Islet of Langerhans (tissue), 1 donor: Measurements from ENCODE around the gene TIMM23.
"Not testable (repeated sequence)": the region's sequence is repeated elsewhere in the genome, so short reads cannot be mapped to it uniquely, and the experiment has no call there.

ENCODE experiments used
- FAIRE-seq: peaks from one replicate; lab custom pipeline; 2011; peaks lifted over from hg19 to GRCh38; lab: Jason Lieb, UNC

The TIMM23 gene

DNA sequence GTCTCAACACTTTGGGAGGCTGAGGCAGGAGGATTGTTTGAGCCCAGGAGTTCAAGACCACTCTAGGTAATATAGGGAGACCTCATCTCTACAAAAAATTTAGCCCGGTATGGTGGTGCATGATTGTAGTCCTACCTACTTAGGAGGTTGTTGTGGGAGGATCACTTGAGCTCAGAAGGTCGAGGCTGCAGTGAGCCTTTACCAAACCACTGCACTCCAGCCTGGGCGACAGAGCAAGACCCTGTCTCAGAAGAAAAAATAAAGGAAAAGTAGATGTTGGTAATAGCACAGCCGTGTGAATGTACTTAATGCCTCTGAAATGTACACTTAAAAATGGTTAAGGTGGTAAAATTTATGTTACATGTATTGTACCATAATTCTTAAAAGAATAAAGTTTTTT lies 25.3 kb downstream of the TIMM23 start:
- FAIRE-seq: no peak

DNA sequence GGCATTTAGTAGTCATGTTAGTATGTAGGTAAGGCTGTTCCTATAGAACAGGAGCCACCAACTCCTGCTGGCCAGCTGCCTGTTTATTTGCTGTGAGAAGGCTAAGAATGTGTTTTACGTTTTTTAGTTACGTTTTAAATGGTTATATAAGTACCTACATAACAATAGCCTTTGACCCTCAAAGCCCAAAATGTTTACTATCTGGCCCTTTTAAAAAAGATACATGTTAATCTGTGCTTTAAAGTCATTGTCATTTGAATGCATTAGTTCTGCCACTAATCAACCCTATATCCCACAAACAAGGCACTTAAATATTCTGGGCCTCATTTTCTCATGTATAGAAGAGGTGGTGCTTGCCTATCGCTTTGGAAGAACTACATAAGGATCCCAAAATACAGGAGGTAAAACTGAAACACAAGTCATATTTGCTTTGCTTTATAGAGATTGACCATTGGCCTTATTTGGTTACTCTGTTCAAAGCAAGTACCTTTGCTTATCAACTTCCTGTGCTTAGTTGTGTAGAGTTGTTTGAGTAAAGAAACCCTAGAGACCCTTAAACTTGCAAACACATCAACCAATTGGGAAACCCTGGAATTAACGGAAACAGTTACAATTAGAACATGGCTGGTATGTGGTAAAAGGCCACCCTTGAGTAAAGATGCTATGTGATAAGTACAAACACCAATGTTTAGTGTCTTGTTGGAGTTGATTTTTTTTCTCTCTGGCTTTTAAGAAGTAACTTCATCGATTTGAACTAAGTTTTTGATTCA lies 25.9 kb downstream of the TIMM23 start:
- no peak for FAIRE-seq

DNA sequence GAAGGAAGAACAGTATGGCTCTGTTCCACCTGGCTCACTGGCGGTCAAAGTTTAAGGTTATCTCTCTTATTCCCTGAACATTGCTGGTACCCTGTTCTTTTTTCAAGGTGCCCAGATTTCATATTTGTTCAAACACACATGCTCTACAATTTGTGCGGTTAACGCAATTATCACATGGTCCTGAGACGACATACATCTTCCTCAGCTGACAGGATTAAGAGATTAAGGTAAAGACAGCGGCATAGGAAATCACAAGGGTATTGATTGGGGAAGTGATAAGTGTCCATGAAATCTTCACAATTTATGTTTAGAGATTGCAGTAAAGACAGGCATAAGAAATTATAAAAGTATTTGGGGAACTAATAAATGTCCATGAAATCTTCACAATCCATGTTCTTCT lies 27.7 kb downstream of the TIMM23 start:
- FAIRE-seq: not testable (repeated sequence)

DNA sequence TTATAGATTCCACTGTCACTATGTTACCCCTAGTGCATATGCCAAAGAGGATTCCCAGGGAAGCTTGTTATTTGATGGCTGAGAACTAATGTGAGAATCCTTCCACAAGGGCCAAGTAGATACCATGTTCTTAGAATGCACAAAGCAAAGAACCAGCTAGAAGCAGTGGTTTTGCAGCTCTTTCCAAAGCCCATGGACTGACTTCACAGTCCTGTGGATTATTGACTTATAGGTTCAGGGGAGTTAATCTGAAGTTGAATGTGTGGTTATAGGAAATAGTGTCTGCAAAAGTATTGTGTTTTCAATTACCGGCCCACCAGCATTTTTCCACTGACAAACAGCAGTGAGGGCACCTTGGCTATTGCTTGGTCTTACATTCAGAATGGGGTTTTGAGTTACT lies 28.2 kb downstream of the TIMM23 start:
- FAIRE-seq: no peak

DNA sequence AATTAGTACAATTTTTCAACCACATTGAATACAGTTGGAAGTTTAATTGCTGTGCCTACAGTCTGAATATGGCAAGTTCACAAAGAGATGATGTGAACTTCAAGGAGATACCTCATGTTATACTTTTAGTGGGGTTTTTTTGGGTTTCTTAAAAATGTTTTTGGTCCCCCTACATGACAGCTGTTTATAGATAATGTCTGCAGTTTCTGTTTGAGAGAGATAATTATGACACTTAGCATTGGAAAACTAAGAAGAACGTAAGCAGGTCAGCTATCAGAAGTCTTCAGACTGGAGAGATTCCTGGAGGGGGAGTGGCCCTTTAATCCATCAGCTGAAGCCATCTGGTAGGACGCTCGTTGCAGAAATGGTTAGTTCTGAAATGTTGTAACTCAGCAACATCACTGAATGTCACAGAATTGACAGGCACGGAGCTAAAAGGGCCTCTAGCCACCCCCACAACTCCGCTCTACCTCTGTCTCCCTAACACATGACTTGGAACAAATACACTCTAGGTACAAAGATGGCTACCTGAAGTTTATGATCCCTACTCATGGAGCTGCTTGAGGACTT lies 29.0 kb downstream of the TIMM23 start:
- no peak for FAIRE-seq

DNA sequence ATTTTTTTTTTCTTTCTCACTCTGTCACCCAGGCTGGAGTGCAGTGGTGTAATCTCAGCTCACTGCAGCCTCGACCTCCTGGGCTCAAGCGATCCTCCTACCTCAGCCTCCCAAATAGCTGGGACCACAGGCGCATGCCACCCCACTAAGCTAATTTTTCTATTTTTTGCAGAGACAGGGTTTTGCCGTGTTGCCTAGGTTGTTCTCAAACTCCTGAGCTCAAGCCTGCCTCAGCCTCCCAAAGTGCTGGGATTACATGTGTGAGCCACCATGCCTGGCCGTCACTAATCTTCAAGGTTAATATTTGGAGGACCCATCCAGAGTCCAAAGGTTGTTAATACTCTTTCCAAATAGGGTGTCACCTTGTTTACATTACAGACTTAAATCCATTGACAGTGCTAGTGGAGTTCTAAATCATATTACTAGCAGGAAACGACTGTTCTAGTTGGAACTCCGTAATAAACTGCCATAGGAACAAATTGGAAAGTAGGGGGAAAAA lies 29.9 kb downstream of the TIMM23 start:
- not testable (repeated sequence) for FAIRE-seq

DNA sequence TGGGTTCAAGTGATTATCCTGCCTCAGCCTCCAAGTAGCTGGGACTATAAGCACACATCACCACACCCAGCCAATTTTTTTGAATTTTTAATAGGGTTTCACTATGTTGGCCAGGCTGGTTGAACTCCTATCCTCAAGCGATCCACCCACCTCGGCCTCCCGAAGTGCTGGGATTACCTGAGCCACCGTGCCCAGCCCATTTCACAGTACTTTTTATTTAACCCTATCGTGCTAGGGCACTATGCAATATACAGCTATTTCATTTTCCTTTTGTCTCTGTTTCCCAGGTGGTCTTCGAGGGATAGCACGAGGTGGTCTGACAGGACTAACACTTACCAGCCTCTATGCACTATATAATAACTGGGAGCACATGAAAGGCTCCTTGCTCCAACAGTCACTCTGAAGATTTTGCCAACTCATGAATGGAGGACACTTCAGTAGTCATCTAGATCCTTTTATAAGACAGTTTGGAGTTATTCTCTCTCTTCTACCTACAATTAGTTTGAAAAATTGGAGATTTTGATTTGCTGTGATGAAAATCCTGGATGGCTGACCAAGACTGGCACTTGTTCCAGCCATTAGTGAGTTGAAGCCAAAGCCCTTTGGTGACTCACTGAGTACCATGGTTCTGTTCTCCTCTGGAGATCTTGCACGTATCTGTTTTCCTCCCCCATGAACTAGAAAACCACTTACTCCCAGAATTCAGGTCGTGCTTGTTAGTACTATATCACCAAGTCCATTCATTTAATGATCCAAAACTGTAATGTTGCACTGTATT lies 30.8 kb downstream of the TIMM23 start:
- no peak for FAIRE-seq

DNA sequence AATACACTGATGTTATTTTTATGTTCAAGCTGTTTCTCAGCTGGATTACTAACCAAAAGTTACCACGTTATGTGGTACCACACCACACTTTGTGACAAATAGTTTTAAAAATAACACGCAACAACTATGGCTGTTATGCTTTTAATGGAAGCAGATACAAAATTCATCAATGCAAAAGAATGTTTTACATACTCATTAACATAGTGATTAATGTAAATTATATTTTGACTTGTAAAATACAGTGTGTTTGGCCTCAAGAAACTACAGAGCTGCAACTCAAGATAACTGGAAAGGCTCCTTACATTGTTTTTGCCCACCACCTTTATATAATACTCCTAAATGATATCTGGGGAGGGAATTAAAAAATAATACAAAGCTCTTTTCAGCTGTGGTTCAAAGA lies 32.7 kb downstream of the TIMM23 start:
- FAIRE-seq: no peak

DNA sequence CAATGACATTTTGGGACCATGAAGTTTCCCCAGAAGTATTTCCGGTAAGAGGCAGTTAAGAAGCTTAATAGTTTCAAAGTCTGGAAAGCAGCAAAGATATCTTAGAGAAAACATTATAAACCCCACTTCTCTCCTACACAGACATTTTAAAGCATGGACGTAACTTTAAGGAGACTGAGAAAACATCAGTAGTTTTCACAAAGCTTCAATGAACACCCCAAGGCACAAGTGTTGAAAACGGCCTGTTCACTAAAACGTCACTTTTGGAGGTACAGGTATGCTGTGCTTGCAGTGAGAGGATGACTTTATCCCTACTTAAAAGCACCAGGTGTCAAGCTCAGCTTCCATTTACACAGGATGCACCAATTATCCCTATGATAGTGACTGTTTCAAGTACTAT lies 33.1 kb downstream of the TIMM23 start:
- FAIRE-seq: no peak

DNA sequence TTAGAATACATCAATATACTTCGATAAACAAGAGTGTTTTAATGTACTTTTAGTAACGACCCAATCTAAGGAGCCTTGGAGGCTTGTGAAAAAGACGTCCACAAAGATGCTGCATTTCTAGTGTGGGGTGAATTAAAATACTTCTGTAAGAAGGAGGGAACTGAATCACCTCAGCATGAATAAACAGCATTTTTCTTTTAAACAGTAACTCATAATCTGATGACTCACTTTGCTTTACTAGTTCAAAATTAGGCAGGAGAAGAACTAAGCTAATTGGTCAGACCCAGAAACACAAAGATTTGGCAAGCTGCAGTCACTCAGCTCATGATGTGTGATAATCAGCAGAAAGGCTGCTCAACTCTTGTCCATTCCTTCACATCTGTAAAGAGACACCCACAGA lies 33.9 kb downstream of the TIMM23 start:
- FAIRE-seq: no peak

DNA sequence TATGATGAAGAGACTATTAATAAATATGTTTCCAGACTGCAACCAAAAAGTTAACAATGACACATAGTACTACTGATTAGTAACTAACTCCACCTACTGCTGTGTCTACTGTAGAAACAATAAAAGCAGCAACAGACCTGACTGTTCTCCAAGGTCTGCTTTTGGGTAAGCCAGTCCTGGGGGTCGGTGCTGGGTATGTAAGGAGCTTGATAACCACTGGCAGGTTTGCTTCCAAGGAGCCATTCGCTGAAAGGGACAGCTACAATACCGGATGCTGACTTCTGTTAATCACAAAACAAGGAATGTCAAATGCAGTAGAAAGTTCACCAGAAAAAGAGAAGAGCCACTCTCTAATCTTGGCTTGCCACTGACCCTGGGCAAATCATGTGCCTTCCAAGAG lies 40.5 kb downstream of the TIMM23 start:
- FAIRE-seq: no peak

DNA sequence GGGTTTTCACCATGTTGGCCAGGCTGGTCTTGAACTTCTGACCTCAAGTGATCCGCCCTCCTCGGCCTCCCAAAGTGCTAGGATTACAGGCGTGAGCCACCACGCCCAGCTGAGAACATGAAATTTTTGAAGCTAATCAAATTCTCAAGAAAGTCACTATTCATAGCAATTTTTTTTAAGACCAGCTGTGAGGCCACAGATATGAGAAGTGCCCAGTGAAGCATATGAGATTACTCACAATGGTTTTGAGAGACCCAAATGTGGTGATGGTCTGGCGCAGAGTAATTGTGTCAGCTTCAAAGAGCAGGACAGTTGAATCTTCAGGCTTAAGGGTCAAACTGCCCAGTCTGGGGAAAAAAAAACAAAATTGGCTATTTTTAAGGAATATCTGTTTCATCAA lies 41.9 kb downstream of the TIMM23 start:
- no peak for FAIRE-seq

DNA sequence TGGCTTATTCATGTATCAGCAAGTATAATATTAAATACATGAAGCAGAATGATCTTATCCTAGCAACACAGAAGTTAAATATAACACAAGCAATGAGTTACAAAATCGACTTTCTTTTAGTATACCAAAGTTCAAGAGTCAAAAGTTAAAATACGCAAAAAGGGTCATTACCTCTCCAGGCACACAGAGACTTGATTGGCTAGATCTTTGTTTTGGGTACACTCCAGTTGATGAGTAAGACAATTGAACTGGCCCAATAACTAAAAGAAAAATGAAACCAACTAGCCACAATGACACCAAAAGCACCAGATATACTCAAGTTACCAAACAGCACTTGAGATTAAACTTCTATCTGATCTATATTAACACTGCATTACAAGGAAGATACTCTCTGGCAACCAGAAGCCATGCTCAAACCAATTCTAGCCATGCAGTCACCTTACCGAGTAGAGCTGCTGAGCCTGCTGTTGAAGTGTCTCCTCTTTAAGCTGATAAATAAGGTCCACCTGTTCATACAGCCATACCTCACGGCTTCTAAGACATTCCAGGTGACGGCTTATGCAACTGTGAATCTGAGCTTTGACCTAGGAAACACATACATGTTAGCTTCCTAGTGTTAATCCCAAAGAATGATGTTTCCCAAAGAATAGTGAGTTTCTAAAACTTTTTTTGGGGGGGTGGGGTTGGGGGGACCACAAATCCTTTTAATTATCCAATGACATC lies 42.6 kb downstream of the TIMM23 start:
- no peak for FAIRE-seq

DNA sequence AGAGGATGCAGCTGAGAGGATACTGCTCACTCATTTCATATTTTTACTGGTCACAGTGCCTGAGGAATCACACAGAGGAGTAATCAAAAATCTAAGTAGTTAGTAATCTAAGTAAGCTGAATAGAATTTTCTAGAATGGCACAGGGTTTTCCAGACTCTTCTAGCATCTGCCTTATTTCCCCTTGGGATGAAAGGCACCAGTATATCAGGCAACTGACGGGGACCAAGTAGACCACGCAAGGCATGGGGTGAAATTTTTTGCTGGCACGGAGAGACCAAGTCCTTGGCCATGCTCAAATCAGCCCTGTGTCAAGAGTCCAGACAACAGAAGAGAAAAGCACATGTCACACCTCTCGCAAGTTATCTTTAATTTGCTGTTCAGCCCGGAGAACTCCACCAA lies 43.9 kb downstream of the TIMM23 start:
- no peak for FAIRE-seq

DNA sequence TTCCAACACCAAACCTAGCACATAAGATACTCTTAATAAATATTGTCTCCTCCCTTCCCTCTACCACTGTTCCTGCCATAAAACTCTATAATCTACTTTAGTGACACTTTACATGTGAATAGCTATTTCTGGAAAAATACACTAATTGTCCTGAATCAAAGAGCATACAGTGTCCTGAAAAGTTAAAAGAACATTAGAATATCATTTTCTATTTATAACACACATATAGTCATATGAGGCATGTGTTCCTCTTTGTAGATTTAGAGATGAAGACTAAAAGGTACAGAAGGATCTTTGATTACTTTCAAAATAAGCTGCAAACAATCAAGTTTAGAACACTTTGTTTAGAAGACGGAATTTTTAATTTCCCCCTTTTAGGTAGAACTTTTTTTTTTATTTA lies 44.5 kb downstream of the TIMM23 start:
- FAIRE-seq: no peak

DNA sequence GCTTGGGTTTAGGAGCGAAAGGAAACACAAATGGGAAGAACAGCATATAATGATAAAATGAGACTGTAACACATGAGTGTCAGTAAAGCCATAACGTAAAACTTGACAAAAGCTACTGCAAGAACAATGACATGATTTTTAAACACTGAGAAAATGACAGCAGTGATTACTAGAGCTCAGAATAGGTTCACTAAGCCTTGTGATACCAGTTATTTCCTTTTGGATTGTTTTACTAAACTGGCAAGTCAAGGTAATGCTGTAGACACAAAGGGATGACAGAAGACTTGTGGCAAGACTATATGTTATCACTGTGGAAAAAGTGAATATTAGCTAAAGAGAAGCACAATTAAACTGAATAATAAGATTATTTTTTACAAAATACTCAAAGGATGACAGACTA lies 45.4 kb downstream of the TIMM23 start:
- no peak for FAIRE-seq

DNA sequence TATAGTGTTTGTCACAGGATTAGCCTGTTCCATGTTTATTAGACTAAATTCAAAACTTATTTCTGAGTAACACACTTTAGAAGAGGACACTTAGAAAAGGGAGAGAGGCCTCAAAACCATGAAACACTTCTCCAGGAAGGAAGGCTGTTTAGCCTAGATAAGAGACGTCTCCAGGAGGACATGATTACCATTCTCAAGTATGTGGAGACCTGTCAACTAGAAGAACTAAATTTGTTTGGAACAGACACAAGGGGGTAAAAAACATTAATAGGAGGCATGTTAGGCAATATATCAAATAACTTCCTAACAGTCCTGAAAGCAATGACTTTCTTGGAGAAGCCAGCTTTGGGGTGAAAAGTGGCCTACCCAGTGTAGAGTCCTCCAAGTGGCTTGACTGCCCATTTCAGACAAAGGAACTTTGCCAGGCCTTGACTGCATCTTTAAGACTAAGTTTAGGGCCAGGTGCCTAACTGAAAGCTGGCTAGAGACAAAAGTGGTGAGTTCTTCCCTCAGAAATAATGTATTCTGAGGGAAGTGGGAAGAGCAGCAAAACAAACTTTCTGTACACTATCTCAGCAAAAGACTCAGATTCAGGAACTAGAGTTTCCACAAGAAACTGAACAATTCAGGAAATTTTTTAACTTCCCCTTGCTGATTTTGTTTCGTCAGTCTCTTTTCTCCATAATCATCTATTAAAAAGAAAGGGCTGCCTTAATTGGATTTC lies 46.3 kb downstream of the TIMM23 start:
- FAIRE-seq: no peak

DNA sequence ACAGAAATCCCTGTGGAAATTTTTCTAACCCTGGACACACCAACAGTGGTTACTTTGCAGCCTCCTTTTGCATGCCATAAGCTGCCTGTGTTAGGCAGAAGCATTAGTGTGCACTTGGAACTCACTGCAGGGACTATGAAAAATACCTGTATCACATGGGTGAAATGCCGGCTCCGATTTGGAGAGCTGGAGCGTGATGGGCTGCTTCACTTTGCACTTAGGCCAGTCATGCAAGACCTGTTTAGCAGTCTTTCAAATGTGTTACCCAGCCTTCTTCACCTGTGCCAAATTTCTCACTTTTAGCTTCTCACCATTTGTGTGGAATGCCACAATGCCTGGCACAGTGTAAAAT lies 46.9 kb downstream of the TIMM23 start:
- FAIRE-seq: no peak

DNA sequence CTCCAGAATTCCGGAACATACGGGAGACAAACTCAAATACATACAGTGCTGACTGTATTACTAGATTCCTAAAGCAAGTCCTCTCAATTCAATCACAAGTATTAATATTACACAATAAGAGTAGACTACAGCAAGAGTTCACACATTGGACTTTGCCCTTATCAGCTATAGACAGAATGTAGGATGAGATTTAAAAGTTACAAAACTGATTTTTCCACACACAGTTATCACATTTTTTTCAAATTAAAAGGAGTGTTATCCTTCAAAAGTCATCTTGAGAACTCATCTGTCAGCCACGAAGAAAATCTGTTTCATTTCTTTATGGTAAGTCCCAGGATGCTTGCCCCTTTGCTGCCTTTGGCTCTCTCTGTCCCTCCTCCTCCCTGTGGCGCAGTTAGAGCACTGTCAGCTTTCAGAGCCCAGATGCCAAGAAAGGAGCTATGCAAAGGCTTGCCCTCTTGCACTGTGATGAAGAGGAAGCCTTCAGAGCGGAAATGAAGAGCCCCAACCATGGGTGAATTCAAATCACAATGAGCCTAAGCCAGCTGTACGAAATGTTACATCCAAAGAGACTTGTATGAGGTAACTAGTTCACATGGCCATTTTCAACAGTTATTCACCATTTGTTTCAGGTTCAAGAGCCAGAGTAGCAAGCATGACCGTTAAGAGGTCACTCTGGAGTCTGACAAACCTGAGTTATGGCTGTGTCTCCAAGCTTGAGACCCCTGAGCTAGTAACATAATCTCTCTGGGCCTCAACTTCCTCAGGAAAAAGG lies 47.5 kb downstream of the TIMM23 start:
- FAIRE-seq: no peak

DNA sequence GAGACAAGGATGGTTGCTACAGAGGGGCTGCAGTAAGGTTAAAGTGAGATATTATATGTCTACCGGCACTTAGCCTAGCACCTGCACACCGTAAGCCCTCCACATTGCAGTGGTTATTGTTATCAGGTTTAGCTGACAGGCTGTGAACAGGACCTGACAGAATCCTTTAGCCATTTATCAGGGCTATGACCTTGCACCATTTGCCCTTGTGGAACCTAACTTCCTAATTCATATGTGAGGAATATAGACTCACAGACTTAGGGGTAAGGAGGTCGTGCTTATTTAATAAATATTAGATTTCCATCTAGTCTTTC lies 48.0 kb downstream of the TIMM23 start:
- FAIRE-seq: no peak

DNA sequence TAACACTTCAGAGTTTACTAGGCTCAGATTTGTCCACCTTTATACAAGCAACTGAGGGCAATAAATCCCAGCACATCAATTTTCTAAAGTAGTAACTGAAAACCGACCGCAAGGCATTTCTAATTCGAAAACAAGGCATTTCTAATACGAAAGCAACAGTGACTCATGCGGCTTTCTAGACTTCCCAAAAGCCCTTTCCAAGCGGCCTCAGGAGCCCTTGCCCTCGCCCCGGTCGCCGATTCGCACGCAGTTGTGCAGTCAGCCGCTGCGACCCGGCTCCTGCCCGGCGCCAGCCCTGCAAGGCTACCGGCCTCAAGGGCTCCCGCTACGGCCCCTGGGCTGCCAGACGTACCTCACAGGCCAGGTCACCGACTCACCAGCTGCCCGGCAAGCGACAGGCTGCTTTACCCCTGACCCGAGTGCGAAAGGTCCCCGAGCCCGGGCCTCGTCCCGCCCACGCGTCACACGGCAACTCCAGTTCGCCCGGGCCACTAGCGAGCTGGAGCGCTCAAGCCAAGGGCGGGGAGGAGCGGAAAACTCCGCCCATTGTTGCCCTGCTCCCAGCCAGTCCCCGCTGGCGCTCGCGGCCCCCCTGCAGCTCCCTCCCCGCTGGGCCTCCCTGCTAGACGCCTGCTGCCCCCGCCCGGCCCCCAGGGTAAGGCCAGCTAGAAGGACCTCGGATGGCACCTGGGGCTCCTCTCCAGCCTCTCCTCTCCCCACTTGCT lies 50.9 kb downstream of the TIMM23 start:
- FAIRE-seq: no peak
